GM12878 (cell line): ENCODE measurements around the gene RIPK3. TPM values are rescaled to one million over a fixed set of nuclear protein-coding genes. Genes with fewer than 3 reads are reported as not detected.

Experiments used
- ATAC-seq: fragments of 200-7000 bp; cut with Tn5 transposase; 3 replicates; pipeline ENCODE4 v1.9.1; 2020; ENCODE audit warnings: mild to moderate bottlenecking, moderate library complexity
- BruUV-seq: library from RNA; stranded (reverse); fragments of 400-500 nt; replicated peaks from 2 replicates; lab custom pipeline; 2021; lab: Mats Ljungman, UMichigan
- CTCF ChIA-PET: fragments of 300-600 bp; sonication (Branson Sonifier 250); formaldehyde crosslinking; extraction: SDS; loops from one replicate; lab custom pipeline; 2021; ENCODE audit warnings: inconsistent platforms; lab: Yijun Ruan, JAX
- POLR2A ChIA-PET: fragments of 350-600 bp; formaldehyde crosslinking; extraction: SDS; loops from one replicate; lab custom pipeline; 2021; ENCODE audit warnings: inconsistent platforms; lab: Charles Lee
- RAD21 ChIA-PET: fragments of 300-600 bp; sonication (Branson Sonifier 250); formaldehyde crosslinking; loops from one replicate; lab custom pipeline; 2023; ENCODE audit warnings: antibody characterized with exemption; ENCODE audit not compliant: unreplicated experiment; lab: Charles Lee
- SMC1A ChIA-PET: fragments of 300-600 bp; sonication (Branson Sonifier 250); formaldehyde crosslinking; loops from one replicate; lab custom pipeline; 2023; ENCODE audit not compliant: unreplicated experiment, uncharacterized antibody; lab: Charles Lee
- DNase-seq: peaks from one replicate; pipeline ENCODE4 v3.0.0-alpha.2; 2011; ENCODE audit warnings: low read depth, low spot score
- FAIRE-seq: peaks from 3 replicates; lab custom pipeline; 2011; peaks lifted over from hg19 to GRCh38; lab: Jason Lieb, UNC
- H2AFZ ChIP-seq: 2 replicates; pipeline ENCODE4 v1.6.0; 2011; ENCODE audit warnings: low read depth, low read length, control low read depth; ENCODE audit not compliant: control insufficient read depth
- H3K27ac ChIP-seq: 2 replicates; pipeline ENCODE4 v1.5.1; 2011; ENCODE audit warnings: control low read depth; ENCODE audit not compliant: control insufficient read depth, insufficient read depth
- H3K27me3 ChIP-seq, 2 experiments: replicated peaks in 1 of 2; 2 replicates each; pipeline versions ENCODE4 v1.6.0 to v1.6.1; 2011; ENCODE audit warnings: low read length in 1 of 2; ENCODE audit not compliant: control insufficient read depth in 2 of 2, insufficient read depth in 2 of 2
- H3K36me3 ChIP-seq, 2 experiments: 2 replicates each; pipeline ENCODE4 v1.5.1; 2011; ENCODE audit warnings: low read length in 1 of 2; ENCODE audit not compliant: control insufficient read depth in 2 of 2, insufficient read depth in 2 of 2
- H3K4me1 ChIP-seq: 2 replicates; pipeline ENCODE4 v1.6.1; 2011; ENCODE audit warnings: mild to moderate bottlenecking, low read length, moderate library complexity, mixed read lengths; ENCODE audit not compliant: control insufficient read depth, insufficient read depth
- H3K4me2 ChIP-seq: 2 replicates; pipeline ENCODE4 v1.6.0; 2011; ENCODE audit warnings: control low read depth; ENCODE audit not compliant: control insufficient read depth, insufficient read depth
- H3K4me3 ChIP-seq: fragments of 200-600 bp; sonication (generic); 2 replicates; pipeline ENCODE4 v1.5.1; 2016
- H3K79me2 ChIP-seq: 2 replicates; pipeline ENCODE4 v1.6.0; 2011; ENCODE audit warnings: low read length; ENCODE audit not compliant: control insufficient read depth, insufficient read depth
- H3K9ac ChIP-seq: 2 replicates; pipeline ENCODE4 v1.8.0; 2011; ENCODE audit warnings: low read length, control low read depth, mixed read lengths; ENCODE audit not compliant: control insufficient read depth, insufficient read depth
- H3K9me3 ChIP-seq: replicated peaks from 3 replicates; pipeline ENCODE4 v1.5.1; 2011; ENCODE audit warnings: mild to moderate bottlenecking, low read length; ENCODE audit not compliant: control insufficient read depth, insufficient read depth
- H4K20me1 ChIP-seq: 2 replicates; pipeline ENCODE4 v1.6.0; 2011; ENCODE audit not compliant: control insufficient read depth, insufficient read depth
- BRCA1 ChIP-seq: IDR thresholded peaks from 2 replicates; pipeline ENCODE4 v1.6.1; 2011; ENCODE audit warnings: low read depth, low read length, improper control_type of control experiment
- EED ChIP-seq: sonication (generic); IDR thresholded peaks from 2 replicates; pipeline ENCODE4 v1.6.1; 2016; ENCODE audit warnings: antibody characterized with exemption, low read depth
- GABPA ChIP-seq: IDR thresholded peaks from 2 replicates; pipeline ENCODE4 v1.6.1; 2014; ENCODE audit warnings: antibody characterized with exemption, low read depth, mild to moderate bottlenecking, inconsistent platforms
- KDM1A ChIP-seq: fragments of 200-600 bp; sonication (generic); IDR thresholded peaks from 2 replicates; pipeline ENCODE4 v1.6.1; 2016; ENCODE audit warnings: borderline replicate concordance
- MTA2 ChIP-seq: fragments of 450-650 bp; IDR thresholded peaks from 2 replicates; pipeline ENCODE4 v1.6.1; 2016; ENCODE audit warnings: low read depth, mild to moderate bottlenecking, moderate library complexity
- NR2C2 ChIP-seq: IDR thresholded peaks from 2 replicates; pipeline ENCODE4 v1.6.1; 2011; ENCODE audit warnings: borderline replicate concordance, low read depth; ENCODE audit not compliant: control insufficient read depth, insufficient read length
- RCOR1 ChIP-seq: conservative IDR thresholded peaks from 2 replicates; pipeline ENCODE4 v1.6.1; 2012; ENCODE audit warnings: low read depth, low read length, improper control_type of control experiment
- STAT1 ChIP-seq: fragments of 450-650 bp; conservative IDR thresholded peaks from 2 replicates; pipeline ENCODE4 v1.6.1; 2014; ENCODE audit warnings: antibody characterized with exemption, mild to moderate bottlenecking
- WRNIP1 ChIP-seq: IDR thresholded peaks from 2 replicates; pipeline ENCODE4 v1.6.1; 2011; ENCODE audit warnings: low read depth, low read length, improper control_type of control experiment, borderline replicate concordance
- ZNF274 ChIP-seq: IDR thresholded peaks from one replicate; pipeline ENCODE4 v1.8.0; 2011; ENCODE audit not compliant: insufficient read length, insufficient read depth
- ZNF384 ChIP-seq: IDR thresholded peaks from 2 replicates; pipeline ENCODE4 v1.6.1; 2012; ENCODE audit warnings: low read depth, mild to moderate bottlenecking, low read length, improper control_type of control experiment, borderline replicate concordance
- WGBS: methylation state at CpG from one replicate; pipeline ENCODE4 v1.1.6; 2016; ENCODE audit warnings: low lambda C conversion rate; ENCODE audit not compliant: insufficient replicate concordance, insufficient coverage; ENCODE audit errors: missing lambda C conversion rate; 5-methylcytosine and 5-hydroxymethylcytosine counted together
- in situ Hi-C: fragments of 300-500 bp; cut with MboI; formaldehyde crosslinking; loops from 9 replicates; pipeline ENCODE4 v1.14.3; 2018; ENCODE audit warnings: mixed read lengths
- intact Hi-C: fragments of 100-400 bp; cut with micrococcal nuclease; formaldehyde crosslinking; loops from one replicate; pipeline ENCODE4 v1.14.2; 2022; ENCODE audit not compliant: unreplicated experiment
- polyA plus RNA-seq, 11 experiments: library from polyadenylated mRNA; depleted of rRNA in 4 of 11; unstranded in 6 of 11; stranded (reverse) in 5 of 11; fragments of >200 nt; fragmentation: Nextera tagmentation in 4 of 11; fragmentation: Illumina TruSeq in 1 of 11; extraction: Ambion mirVana in 4 of 11; extraction: Trizol in 1 of 11; gene quantifications; 1 replicate in 1 of 11; 2 replicates in 10 of 11; pipeline versions ENCODE4 v1.2.1 to v1.2.3, GENCODE V29; 2011 to 2016; ENCODE audit warnings: inconsistent platforms in 2 of 11, missing spikeins in 2 of 11, low read depth in 1 of 11
- total RNA-seq, 4 experiments: library from RNA; depleted of rRNA in 3 of 4; stranded (reverse); fragments of >200 nt in 3 of 4; fragmentation: Illumina TruSeq in 1 of 4; extraction: Trizol in 1 of 4; gene quantifications; 2 replicates each; pipeline versions ENCODE4 v1.2.1 to v1.2.3, GENCODE V29; 2013 to 2021
- TF ChIP-seq, protein P1 (sequence below): fragments of 150-350 bp; IDR thresholded peaks from 2 replicates; pipeline ENCODE4 v1.6.1; 2014; ENCODE audit warnings: mild to moderate bottlenecking, low read depth, low read length

The RIPK3 gene
- total and polyA plus RNA-seq, 10 of the 15 experiments (the other 5 are each of a cell fraction or from before 2014, with no cell fraction given) = 2.0 to 13.6 (median 8.1) TPM

DNA sequence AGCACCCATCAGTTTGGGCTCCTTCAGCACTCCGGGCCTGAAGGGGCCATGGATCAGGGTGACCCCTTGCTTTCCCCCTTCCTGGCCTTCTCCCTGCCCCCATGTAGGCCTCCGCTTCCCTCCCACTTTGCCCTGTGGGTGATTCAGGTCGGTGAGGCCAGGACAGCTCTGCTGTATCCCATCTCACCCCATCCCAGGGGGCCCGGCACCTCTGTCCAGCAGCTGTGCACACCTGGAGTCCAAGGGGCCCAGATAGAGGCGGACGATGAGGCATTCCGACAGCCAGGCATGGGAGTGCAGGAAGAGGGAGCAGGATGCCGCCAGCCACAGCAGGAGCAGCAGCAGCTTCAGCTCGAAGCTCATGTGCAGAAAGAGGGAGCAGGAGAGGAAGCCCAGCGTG is 17.1 kb downstream of the RIPK3 start:
- no peaks in the 10 kb centered on the region for H3K27me3 ChIP-seq
- no peak overlapping the region for H2AFZ ChIP-seq
- TF ChIP-seq ZNF274 (no peak), WRNIP1 (no peak), ZNF384 (no peak)
- ChIA-PET CTCF (interaction anchor here (1.7 to 3.3 kb wide), 3 partner anchors 10 to 109 kb away, joined by 7 to 19 read pairs (median 8); partner anchors contain the start of gene CIDEB), SMC1A (interaction anchor here (1.0 kb wide), 1 partner anchor 17 kb away, joined by 3 read pairs; the partner anchor contains the start of gene RIPK3), RAD21 (no interaction called here), POLR2A (interaction anchor here (0.6 to 1.5 kb wide), 2 partner anchors 9 to 66 kb away, joined by 3 to 4 read pairs; no protein-coding TSS in a partner anchor)
- BruUV-seq = no TSS peak
- intact Hi-C loops = no loop called here
- no peak overlapping the region for H3K27ac ChIP-seq
- no peaks in the 10 kb centered on the region for H3K4me1 ChIP-seq
- ATAC-seq (no peak), DNase-seq (no peak), FAIRE-seq (no peak)
- H3K9ac ChIP-seq = no peak overlapping the region
- no peak overlapping the region for H3K4me2 ChIP-seq
- no peak overlapping the region for H3K4me3 ChIP-seq
- in situ Hi-C loops = no loop called here
- H3K36me3 ChIP-seq = no peaks in the 10 kb centered on the region
- 46% methylated on average over 9 of the region's 10 CpGs for WGBS
- H3K9me3 ChIP-seq = no peaks in the 10 kb centered on the region
- H4K20me1 ChIP-seq = no peaks in the 10 kb centered on the region; the same call in 1 of the 2 replicates
- no peaks in the 10 kb centered on the region for H3K79me2 ChIP-seq

DNA sequence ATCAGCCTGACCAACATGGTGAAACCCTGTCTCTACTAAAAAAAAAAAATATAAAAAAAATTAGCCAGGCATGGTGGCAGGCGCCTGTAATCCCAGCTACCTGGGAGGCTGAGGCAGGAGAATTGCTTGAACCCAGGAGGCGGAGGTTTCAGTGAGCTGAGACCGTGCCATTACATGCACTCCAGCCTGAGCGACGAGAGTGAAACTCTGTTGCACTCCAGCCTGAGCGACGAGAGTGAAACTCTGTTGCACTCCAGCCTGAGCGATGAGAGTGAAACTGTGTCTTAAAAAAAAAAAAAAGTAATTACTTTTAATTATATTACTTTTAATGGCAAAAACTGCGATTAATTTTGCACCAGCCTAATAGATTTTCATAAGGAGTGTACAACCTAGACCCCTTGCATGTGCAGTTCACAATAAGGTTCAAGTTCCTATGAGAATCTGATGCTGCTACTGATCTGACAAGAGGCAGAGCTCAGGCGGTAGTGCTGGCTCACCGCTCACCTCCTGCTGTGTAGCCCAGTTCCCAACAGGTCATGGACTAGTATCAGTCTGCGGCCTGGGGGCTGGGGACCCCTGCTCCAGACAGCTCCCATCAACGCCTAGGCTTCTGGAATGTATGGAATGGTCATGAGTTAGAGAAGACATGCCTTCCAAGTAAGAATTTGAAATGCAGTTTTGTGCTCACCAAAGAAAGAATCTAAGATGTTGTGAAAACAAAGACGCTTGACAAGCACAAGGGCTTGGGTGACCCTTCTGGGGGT is 18.4 kb downstream of the RIPK3 start:
- no peaks in the 10 kb centered on the region for H3K4me1 ChIP-seq
- BruUV-seq = no TSS peak
- no peaks in the 10 kb centered on the region for H3K9me3 ChIP-seq
- H3K4me2 ChIP-seq = no peak overlapping the region
- H3K79me2 ChIP-seq = no peaks in the 10 kb centered on the region
- no peak for FAIRE-seq
- ChIA-PET CTCF (interaction anchor here (1.7 to 3.3 kb wide), 3 partner anchors 12 to 115 kb away, joined by 5 to 19 read pairs (median 8); partner anchors contain the start of gene CIDEB), RAD21 (no interaction called here), SMC1A (interaction anchor here (0.7 to 1.1 kb wide), 4 partner anchors 14 to 114 kb away, joined by 3 to 5 read pairs (median 3); partner anchors contain the start of gene CIDEB), POLR2A (interaction anchor here (0.5 to 0.7 kb wide), 2 partner anchors 176 to 727 kb away, joined by 3 read pairs; no protein-coding TSS in a partner anchor)
- H3K36me3 ChIP-seq = no peaks in the 10 kb centered on the region
- TF ChIP-seq GABPA = no peak
- no peak for TF ChIP-seq EED
- TF ChIP-seq MTA2 = no peak
- no peak for TF ChIP-seq KDM1A
- no peak for TF ChIP-seq NR2C2
- no peak for TF ChIP-seq BRCA1
- TF ChIP-seq, protein P1, sequence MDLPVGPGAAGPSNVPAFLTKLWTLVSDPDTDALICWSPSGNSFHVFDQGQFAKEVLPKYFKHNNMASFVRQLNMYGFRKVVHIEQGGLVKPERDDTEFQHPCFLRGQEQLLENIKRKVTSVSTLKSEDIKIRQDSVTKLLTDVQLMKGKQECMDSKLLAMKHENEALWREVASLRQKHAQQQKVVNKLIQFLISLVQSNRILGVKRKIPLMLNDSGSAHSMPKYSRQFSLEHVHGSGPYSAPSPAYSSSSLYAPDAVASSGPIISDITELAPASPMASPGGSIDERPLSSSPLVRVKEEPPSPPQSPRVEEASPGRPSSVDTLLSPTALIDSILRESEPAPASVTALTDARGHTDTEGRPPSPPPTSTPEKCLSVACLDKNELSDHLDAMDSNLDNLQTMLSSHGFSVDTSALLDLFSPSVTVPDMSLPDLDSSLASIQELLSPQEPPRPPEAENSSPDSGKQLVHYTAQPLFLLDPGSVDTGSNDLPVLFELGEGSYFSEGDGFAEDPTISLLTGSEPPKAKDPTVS = no peak
- TF ChIP-seq RCOR1 = no peak
- no peak for TF ChIP-seq STAT1
- no peaks in the 10 kb centered on the region for H3K27me3 ChIP-seq
- in situ Hi-C loops = no loop called here
- H2AFZ ChIP-seq = no peak overlapping the region
- no peak overlapping the region for H3K9ac ChIP-seq
- no peak for ATAC-seq
- intact Hi-C loops = no loop called here
- H3K4me3 ChIP-seq = no peak overlapping the region
- WGBS = 51% methylated on average over 14 of the region's 14 CpGs
- no peaks in the 10 kb centered on the region; the same call in 1 of the 2 replicates for H4K20me1 ChIP-seq
- DNase-seq = no peak
- H3K27ac ChIP-seq = no peak overlapping the region
